CD4-positive, alpha-beta T cell (primary cell): ENCODE data around the gene STAB2. TPM values are rescaled to one million over a fixed set of nuclear protein-coding genes. Genes with fewer than 3 reads are reported as not detected.

ENCODE experiments used
- ATAC-seq: fragments of 200-7000 bp; cut with Tn5 transposase; one replicate; pipeline ENCODE4 v1.10.0; 2022; ENCODE audit warnings: mild to moderate bottlenecking; ENCODE audit not compliant: poor library complexity
- CTCF ChIA-PET: fragments of 350-600 bp; sonication (Branson Sonifier 250); formaldehyde crosslinking; loops from one replicate; lab custom pipeline; 2021; ENCODE audit warnings: antibody characterized with exemption, inconsistent platforms; lab: Charles Lee
- POLR2A ChIA-PET: fragments of 350-600 bp; sonication (Branson Sonifier 250); formaldehyde crosslinking; loops from one replicate; lab custom pipeline; 2021; ENCODE audit warnings: antibody characterized with exemption, inconsistent platforms; lab: Charles Lee
- DNase-seq, 14 experiments: peaks; one replicate each; pipeline ENCODE4 v3.0.0-alpha.2; 2013 to 2020; ENCODE audit warnings: mixed read lengths in 2 of 14
- H3K27ac ChIP-seq, 2 donors: one replicate each; pipeline versions ENCODE4 v1.5.1 to v1.7.0; 2013; ENCODE audit warnings: low read length in 2 of 2, low read depth in 1 of 2, mild to moderate bottlenecking in 1 of 2
- H3K27me3 ChIP-seq, 2 experiments: 1 replicate in 1 of 2; 2 replicates in 1 of 2; pipeline versions ENCODE4 v1.6.1 to v1.7.0; 2013; ENCODE audit warnings: low read length in 2 of 2, control low read depth in 1 of 2, mild to moderate bottlenecking in 1 of 2, moderate library complexity in 1 of 2; ENCODE audit not compliant: insufficient read depth in 2 of 2, control insufficient read depth in 1 of 2
- H3K36me3 ChIP-seq: one replicate; pipeline ENCODE4 v1.6.1; 2013; ENCODE audit warnings: low read length, control low read depth; ENCODE audit not compliant: insufficient read depth
- H3K4me1 ChIP-seq: one replicate; pipeline ENCODE4 v1.6.1; 2013; ENCODE audit warnings: low read length, control low read depth; ENCODE audit not compliant: insufficient read depth
- H3K4me3 ChIP-seq: one replicate; pipeline ENCODE4 v1.5.1; 2013; ENCODE audit warnings: mild to moderate bottlenecking, low read length, moderate library complexity
- H3K9me3 ChIP-seq, 2 experiments: 1 replicate in 1 of 2; 2 replicates in 1 of 2; pipeline versions ENCODE4 v1.6.1 to v1.7.0; 2013; ENCODE audit warnings: low read length in 2 of 2, mild to moderate bottlenecking in 2 of 2, control low read depth in 1 of 2, moderate library complexity in 1 of 2; ENCODE audit not compliant: control insufficient read depth in 1 of 2, insufficient read depth in 1 of 2
- H3K27ac Mint-ChIP-seq: one replicate; pipeline ENCODE4 v1.8.0; 2020; ENCODE audit warnings: mixed read lengths
- H3K27me3 Mint-ChIP-seq: one replicate; pipeline ENCODE4 v1.8.0; 2021; ENCODE audit warnings: mixed read lengths
- H3K36me3 Mint-ChIP-seq: one replicate; pipeline ENCODE4 v1.8.0; 2021; ENCODE audit warnings: low read depth, mixed read lengths
- H3K4me1 Mint-ChIP-seq: one replicate; pipeline ENCODE4 v1.8.0; 2021; ENCODE audit warnings: low read depth, mixed read lengths
- H3K4me3 Mint-ChIP-seq: one replicate; pipeline ENCODE4 v1.8.0; 2020; ENCODE audit warnings: mild to moderate bottlenecking, mixed read lengths
- H3K9me3 Mint-ChIP-seq: one replicate; pipeline ENCODE4 v1.8.0; 2020; ENCODE audit warnings: mixed read lengths
- CTCF ChIP-seq: fragments of 200-600 bp; IDR thresholded peaks from one replicate; pipeline ENCODE4 v1.8.0; 2022; ENCODE audit warnings: antibody characterized with exemption, mild to moderate bottlenecking
- intact Hi-C, 2 experiments: fragments of 100-400 bp; cut with DNase I in 1 of 2; cut with micrococcal nuclease in 1 of 2; formaldehyde crosslinking; loops; one replicate each; pipeline versions ENCODE4 v1.15.1 to v1.9.0; 2023 to 2025; cut with DNase I, micrococcal nuclease
- total RNA-seq, 174 experiments: library from RNA in 2 of 174; stranded (reverse) in 2 of 174; gene quantifications; one replicate each; pipeline ENCODE4 v1.2.3 and lab custom pipeline; 2021 to 2026

Gene STAB2
- total RNA-seq, 2 experiments from 2014 or later: not detected

GRCh38 chr12:103705927-103706326 lies 118.9 kb downstream of the STAB2 start:
- intact Hi-C loops: no loop called here
- DNase-seq: no peak
- no peak for ATAC-seq
- Mint-ChIP-seq H3K9me3 (peaks cover 2% of the 10 kb centered on the region), H3K36me3 (no peaks in the 10 kb centered on the region), H3K27ac (no peak overlapping the region), H3K27me3 (peaks cover 15% of the 10 kb centered on the region), H3K4me3 (no peak overlapping the region), H3K4me1 (no peaks in the 10 kb centered on the region)
- ChIA-PET CTCF (no interaction called here), POLR2A (no interaction called here)
- no peaks in the 10 kb centered on the region for H3K9me3 ChIP-seq
- no peak overlapping the region for H3K4me3 ChIP-seq
- H3K27ac ChIP-seq: no peak overlapping the region
- no peaks in the 10 kb centered on the region for H3K36me3 ChIP-seq
- peaks cover 0 to 3% of the 10 kb centered on the region in 2 experiments for H3K27me3 ChIP-seq
- H3K4me1 ChIP-seq: no peaks in the 10 kb centered on the region
- TF ChIP-seq CTCF: no peak

DNA sequence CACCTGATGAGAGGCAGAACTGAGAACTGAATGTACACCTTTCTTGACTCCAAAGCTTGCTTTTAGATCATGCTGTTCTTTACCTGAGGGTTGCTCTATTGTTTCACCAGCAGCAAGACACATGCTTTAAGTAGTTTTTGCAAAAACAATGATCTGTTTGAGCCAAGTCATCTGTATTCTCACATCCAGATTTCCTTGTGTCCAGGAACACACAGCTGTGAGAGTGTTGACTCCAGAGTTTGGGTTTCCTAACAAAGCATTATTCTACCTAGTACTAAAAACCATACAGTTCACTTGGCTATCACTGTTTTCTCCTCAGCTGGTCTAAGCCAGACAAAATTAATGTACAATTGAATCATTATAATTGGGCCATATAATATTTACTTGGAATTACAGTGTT lies 120.4 kb downstream of the STAB2 start:
- Mint-ChIP-seq H3K27me3 (peaks cover 15% of the 10 kb centered on the region), H3K4me3 (no peak overlapping the region), H3K4me1 (no peaks in the 10 kb centered on the region), H3K9me3 (peaks cover 2% of the 10 kb centered on the region), H3K27ac (no peak overlapping the region), H3K36me3 (no peaks in the 10 kb centered on the region)
- Histone ChIP-seq H3K4me3 (no peak overlapping the region), H3K27ac (no peak overlapping the region), H3K9me3 (no peaks in the 10 kb centered on the region), H3K4me1 (no peaks in the 10 kb centered on the region), H3K36me3 (no peaks in the 10 kb centered on the region), H3K27me3 (peaks cover 0 to 3% of the 10 kb centered on the region in 2 experiments)
- no peak for ATAC-seq
- no peak for DNase-seq
- POLR2A ChIA-PET: no interaction called here
- intact Hi-C loops: no loop called here
- no peak for TF ChIP-seq CTCF
- CTCF ChIA-PET: no interaction called here

- no peaks in the 10 kb centered on the region for H3K36me3 ChIP-seq
- no peaks in the 10 kb centered on the region for H3K4me1 Mint-ChIP-seq
- ATAC-seq (no peak), DNase-seq (no peak)
- H3K27me3 ChIP-seq: no peaks in the 10 kb centered on the region
- H3K4me3 Mint-ChIP-seq: no peak overlapping the region
- no peaks in the 10 kb centered on the region for H3K36me3 Mint-ChIP-seq
- H3K27me3 Mint-ChIP-seq: peaks cover 20% of the 10 kb centered on the region
- no peak overlapping the region for H3K4me3 ChIP-seq
- no peaks in the 10 kb centered on the region for H3K9me3 Mint-ChIP-seq
- H3K27ac ChIP-seq: no peak overlapping the region
- intact Hi-C loops: no loop called here
- no peaks in the 10 kb centered on the region for H3K4me1 ChIP-seq
- TF ChIP-seq CTCF: no peak
- no peak overlapping the region for H3K27ac Mint-ChIP-seq
- ChIA-PET POLR2A (no interaction called here), CTCF (no interaction called here)
- no peaks in the 10 kb centered on the region for H3K9me3 ChIP-seq
These were observed 123.5 kb downstream of the STAB2 start for GRCh38 chr12:103710544-103710943.
